ENCODE data around the gene GMDS.

Gene GMDS

DNA sequence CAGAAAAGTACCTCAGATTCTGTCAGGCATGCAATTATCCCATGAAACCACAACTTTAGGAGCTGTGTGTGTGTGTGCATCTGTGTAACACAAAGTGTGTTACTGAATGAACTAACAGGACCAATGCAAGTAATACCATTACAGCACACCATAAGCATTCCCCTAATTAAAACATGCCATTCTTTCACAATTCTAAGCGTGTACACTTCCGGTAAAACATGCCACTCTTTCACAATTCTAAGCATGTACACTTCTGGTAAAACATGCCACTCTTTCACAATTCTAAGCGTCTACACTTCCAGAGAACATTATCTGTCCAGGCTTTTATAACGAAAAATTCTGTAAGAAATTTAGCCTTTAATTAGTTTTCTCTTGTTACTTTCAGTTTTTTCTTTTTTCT lies 238.2 kb downstream of the GMDS start:
- Histone ChIP-seq H2AK5ac (ENCODE audit: low read length, severe bottlenecking) (no peak overlapping the region), H2BK15ac (ENCODE audit: low read depth, poor library complexity, severe bottlenecking) (no peak overlapping the region)
- WGBS: 86% methylated on average over 3 of the region's 4 CpGs

DNA sequence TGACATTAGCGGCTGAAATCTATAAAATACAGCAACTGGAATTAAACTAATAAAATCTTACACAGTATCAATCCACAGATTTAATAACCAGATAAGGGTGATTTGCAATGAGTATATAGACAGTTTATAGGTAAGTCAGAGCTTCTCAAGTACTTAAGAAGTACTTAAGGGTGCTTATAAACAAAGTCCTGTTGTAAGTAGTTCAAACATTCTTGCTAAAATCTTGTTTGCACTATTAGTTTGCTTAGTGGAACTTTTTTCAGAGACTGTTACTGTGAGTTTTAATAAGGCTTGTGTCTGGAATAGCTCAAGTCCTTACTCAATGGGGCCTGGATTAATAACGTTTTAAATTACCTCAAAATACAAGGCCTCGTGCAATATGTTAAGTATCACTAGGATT lies 240.5 kb downstream of the GMDS start:
- H2AFZ ChIP-seq (ENCODE audit: low read depth, low read length): no peak overlapping the region
- H3K23ac ChIP-seq (ENCODE audit: low read length in 2 of 2): no peak overlapping the region
- H2BK120ac ChIP-seq (ENCODE audit: low read depth, low read length): no peak overlapping the region
- H3K27me3 ChIP-seq (ENCODE audit: control insufficient read depth in 1 of 2, insufficient read depth in 1 of 2, low read length in 2 of 2): no peaks in the 10 kb centered on the region
- no peak overlapping the region for H4K8ac ChIP-seq (ENCODE audit: low read length)
- no peak overlapping the region for H2AK5ac ChIP-seq (ENCODE audit: low read length, severe bottlenecking)
- H3K4me1 ChIP-seq (ENCODE audit: control insufficient read depth, insufficient read depth, low read depth, low read length): no peaks in the 10 kb centered on the region
- no peak overlapping the region for H3K9ac ChIP-seq (ENCODE audit: low read length)
- H3K4me2 ChIP-seq (ENCODE audit: low read length, poor library complexity, severe bottlenecking): no peak overlapping the region
- no peak overlapping the region for H4K91ac ChIP-seq (ENCODE audit: low read length)
- H2BK5ac ChIP-seq (ENCODE audit: low read depth, low read length, poor library complexity, severe bottlenecking): no peak overlapping the region
- no peak overlapping the region for H3K14ac ChIP-seq (ENCODE audit: low read length in 2 of 2)
- no peaks in the 10 kb centered on the region for H3K36me3 ChIP-seq (ENCODE audit: control insufficient read depth in 1 of 2, insufficient read depth in 2 of 2, low read depth in 1 of 2, low read length in 2 of 2)
- no peak overlapping the region for H2BK12ac ChIP-seq (ENCODE audit: low read length in 2 of 2)
- H2BK15ac ChIP-seq (ENCODE audit: low read depth, poor library complexity, severe bottlenecking): no peak overlapping the region
- 77% methylated on average over 1 of the region's 3 CpGs for WGBS
- no peak overlapping the region for H3K18ac ChIP-seq (ENCODE audit: low read depth in 1 of 2, low read length in 2 of 2)
- H3K9me3 ChIP-seq (ENCODE audit: control insufficient read depth, low read length): peaks cover 3% of the 10 kb centered on the region
- H3K79me1 ChIP-seq (replicated peaks; ENCODE audit: low read length, poor library complexity, severe bottlenecking): peaks cover 3% of the 10 kb centered on the region
- H3K4ac ChIP-seq (ENCODE audit: low read depth in 1 of 2, low read length in 2 of 2): no peak overlapping the region
- H3K4me3 ChIP-seq (ENCODE audit: insufficient read depth in 1 of 2, low read depth in 1 of 2, low read length in 2 of 2): no peak overlapping the region
- no peak overlapping the region for H3K27ac ChIP-seq (ENCODE audit: low read length, poor library complexity, severe bottlenecking)
- no peak for DNase-seq

More for the DNA sequence above, 238.2 kb downstream of the GMDS start:
- Histone ChIP-seq H3K23ac (ENCODE audit: low read length in 2 of 2) (no peak overlapping the region), H3K18ac (ENCODE audit: low read depth in 1 of 2, low read length in 2 of 2) (no peak overlapping the region), H4K8ac (ENCODE audit: low read length) (no peak overlapping the region), H2BK120ac (ENCODE audit: low read depth, low read length) (no peak overlapping the region), H3K4me2 (ENCODE audit: low read length, poor library complexity, severe bottlenecking) (no peak overlapping the region), H3K79me1 (replicated peaks; ENCODE audit: low read length, poor library complexity, severe bottlenecking) (peaks cover 4% of the 10 kb centered on the region), H3K14ac (ENCODE audit: low read length in 2 of 2) (no peak overlapping the region), H3K9me3 (ENCODE audit: control insufficient read depth, low read length) (peaks cover 6% of the 10 kb centered on the region), H3K9ac (ENCODE audit: low read length) (no peak overlapping the region), H4K91ac (ENCODE audit: low read length) (no peak overlapping the region), H3K4ac (ENCODE audit: low read depth in 1 of 2, low read length in 2 of 2) (no peak overlapping the region), H3K4me1 (ENCODE audit: control insufficient read depth, insufficient read depth, low read depth, low read length) (no peaks in the 10 kb centered on the region), H3K27ac (ENCODE audit: low read length, poor library complexity, severe bottlenecking) (no peak overlapping the region), H2BK5ac (ENCODE audit: low read depth, low read length, poor library complexity, severe bottlenecking) (no peak overlapping the region), H2AFZ (ENCODE audit: low read depth, low read length) (no peak overlapping the region), H2BK12ac (ENCODE audit: low read length in 2 of 2) (no peak overlapping the region), H3K36me3 (ENCODE audit: control insufficient read depth in 1 of 2, insufficient read depth in 2 of 2, low read depth in 1 of 2, low read length in 2 of 2) (no peaks in the 10 kb centered on the region), H3K4me3 (ENCODE audit: insufficient read depth in 1 of 2, low read depth in 1 of 2, low read length in 2 of 2) (no peak overlapping the region), H3K27me3 (ENCODE audit: control insufficient read depth in 1 of 2, insufficient read depth in 1 of 2, low read length in 2 of 2) (no peaks in the 10 kb centered on the region)
- no peak for DNase-seq

DNA sequence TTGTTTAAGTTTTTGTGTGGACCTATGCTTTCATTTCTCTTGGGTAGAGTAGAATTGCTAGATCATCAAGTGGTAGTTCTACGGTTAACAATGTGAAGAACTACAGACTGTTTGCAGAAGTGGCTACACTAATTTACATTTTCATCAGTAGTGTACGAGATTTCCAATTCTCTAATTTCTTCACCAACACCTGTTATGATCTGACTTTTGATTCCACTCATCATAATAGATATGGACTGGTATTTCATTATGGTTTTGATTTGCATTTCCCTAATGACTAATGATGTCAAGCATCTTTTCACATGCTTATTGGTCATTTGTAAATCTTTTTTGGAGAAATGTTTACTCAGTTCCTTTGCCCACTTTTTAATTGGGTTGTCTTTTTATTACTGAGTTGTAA lies 244.4 kb downstream of the GMDS start:
- Histone ChIP-seq H4K8ac (ENCODE audit: low read length) (no peak overlapping the region), H3K14ac (ENCODE audit: low read length in 2 of 2) (no peak overlapping the region), H4K91ac (ENCODE audit: low read length) (no peak overlapping the region), H3K79me1 (replicated peaks; ENCODE audit: low read length, poor library complexity, severe bottlenecking) (peaks cover 7% of the 10 kb centered on the region), H3K9ac (ENCODE audit: low read length) (no peak overlapping the region), H3K4me2 (ENCODE audit: low read length, poor library complexity, severe bottlenecking) (no peak overlapping the region), H3K9me3 (ENCODE audit: control insufficient read depth, low read length) (no peaks in the 10 kb centered on the region), H2BK12ac (ENCODE audit: low read length in 2 of 2) (no peak overlapping the region), H3K4me1 (ENCODE audit: control insufficient read depth, insufficient read depth, low read depth, low read length) (no peaks in the 10 kb centered on the region), H3K27me3 (ENCODE audit: control insufficient read depth in 1 of 2, insufficient read depth in 1 of 2, low read length in 2 of 2) (no peaks in the 10 kb centered on the region), H3K4me3 (ENCODE audit: insufficient read depth in 1 of 2, low read depth in 1 of 2, low read length in 2 of 2) (no peak overlapping the region), H3K27ac (ENCODE audit: low read length, poor library complexity, severe bottlenecking) (no peak overlapping the region), H2AFZ (ENCODE audit: low read depth, low read length) (no peak overlapping the region), H3K23ac (ENCODE audit: low read length in 2 of 2) (no peak overlapping the region), H2BK5ac (ENCODE audit: low read depth, low read length, poor library complexity, severe bottlenecking) (no peak overlapping the region), H2BK120ac (ENCODE audit: low read depth, low read length) (no peak overlapping the region), H3K4ac (ENCODE audit: low read depth in 1 of 2, low read length in 2 of 2) (no peak overlapping the region), H2BK15ac (ENCODE audit: low read depth, poor library complexity, severe bottlenecking) (no peak overlapping the region), H2AK5ac (ENCODE audit: low read length, severe bottlenecking) (no peak overlapping the region), H3K18ac (ENCODE audit: low read depth in 1 of 2, low read length in 2 of 2) (no peak overlapping the region), H3K36me3 (ENCODE audit: control insufficient read depth in 1 of 2, insufficient read depth in 2 of 2, low read depth in 1 of 2, low read length in 2 of 2) (no peaks in the 10 kb centered on the region)
- WGBS: 100% methylated on average over 2 of the region's 2 CpGs
- no peak for DNase-seq

DNA sequence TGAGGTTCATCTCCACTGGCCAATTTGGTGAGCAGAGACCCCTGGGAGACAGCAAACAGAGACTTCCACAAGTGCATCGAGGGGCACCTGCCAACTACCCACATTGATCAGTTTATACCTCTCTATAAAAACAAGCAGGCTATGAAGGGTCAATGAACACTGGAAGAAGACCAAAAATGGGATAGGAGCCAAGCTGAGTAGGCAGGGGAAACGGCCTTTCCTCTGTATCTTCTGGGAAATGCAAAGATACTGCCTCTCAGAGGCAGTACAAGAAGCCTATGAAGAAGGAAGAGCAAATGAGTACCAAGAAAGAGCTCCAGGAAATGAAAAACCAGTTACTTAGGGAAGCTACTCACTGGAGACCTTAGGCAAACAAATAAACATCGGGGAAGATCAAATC lies 247.7 kb downstream of the GMDS start:
- Histone ChIP-seq H4K91ac (ENCODE audit: low read length) (no peak overlapping the region), H3K4me1 (ENCODE audit: control insufficient read depth, insufficient read depth, low read depth, low read length) (peaks cover 3% of the 10 kb centered on the region), H2BK15ac (ENCODE audit: low read depth, poor library complexity, severe bottlenecking) (no peak overlapping the region), H2AK5ac (ENCODE audit: low read length, severe bottlenecking) (no peak overlapping the region), H3K9me3 (ENCODE audit: control insufficient read depth, low read length) (no peaks in the 10 kb centered on the region), H2BK120ac (ENCODE audit: low read depth, low read length) (no peak overlapping the region), H3K4ac (ENCODE audit: low read depth in 1 of 2, low read length in 2 of 2) (no peak overlapping the region), H3K27ac (ENCODE audit: low read length, poor library complexity, severe bottlenecking) (no peak overlapping the region), H3K14ac (ENCODE audit: low read length in 2 of 2) (no peak overlapping the region), H3K4me2 (ENCODE audit: low read length, poor library complexity, severe bottlenecking) (no peak overlapping the region), H3K79me1 (replicated peaks; ENCODE audit: low read length, poor library complexity, severe bottlenecking) (peaks cover 5% of the 10 kb centered on the region), H3K23ac (ENCODE audit: low read length in 2 of 2) (no peak overlapping the region), H3K4me3 (ENCODE audit: insufficient read depth in 1 of 2, low read depth in 1 of 2, low read length in 2 of 2) (no peak overlapping the region), H3K36me3 (ENCODE audit: control insufficient read depth in 1 of 2, insufficient read depth in 2 of 2, low read depth in 1 of 2, low read length in 2 of 2) (no peaks in the 10 kb centered on the region), H4K8ac (ENCODE audit: low read length) (no peak overlapping the region), H2BK5ac (ENCODE audit: low read depth, low read length, poor library complexity, severe bottlenecking) (no peak overlapping the region), H3K18ac (ENCODE audit: low read depth in 1 of 2, low read length in 2 of 2) (no peak overlapping the region), H2BK12ac (ENCODE audit: low read length in 2 of 2) (no peak overlapping the region), H3K9ac (ENCODE audit: low read length) (no peak overlapping the region), H2AFZ (ENCODE audit: low read depth, low read length) (no peak overlapping the region), H3K27me3 (ENCODE audit: control insufficient read depth in 1 of 2, insufficient read depth in 1 of 2, low read length in 2 of 2) (no peaks in the 10 kb centered on the region)
- 66% methylated on average over 2 of the region's 3 CpGs for whole genome bisulfite sequencing
- no peak for DNase-seq

Measured in mesenchymal stem cell (in vitro differentiated cells and primary cell).